ENCODE data around the gene GNB1L.

GNB1L gene

GRCh38 chr22:19875531-19876313 lies 21.0 kb upstream of the GNB1L start:
- FAIRE-seq, result no peak

- FAIRE-seq, result no peak
Observed at GRCh38 chr22:19875061-19875530, 20.4 kb upstream of the GNB1L start.

- no peak for FAIRE-seq
Observed at GRCh38 chr22:19874307-19875060, 19.8 kb upstream of the GNB1L start.

GRCh38 chr22:19873960-19874306 lies 19.3 kb upstream of the GNB1L start:
- no peak for FAIRE-seq

GRCh38 chr22:19873138-19873959 lies 18.7 kb upstream of the GNB1L start:
- FAIRE-seq, result no peak

GRCh38 chr22:19872779-19873137 lies 18.1 kb upstream of the GNB1L start:
- FAIRE-seq, result no peak

GRCh38 chr22:19871845-19872778 lies 17.4 kb upstream of the GNB1L start:
- FAIRE-seq, result no peak

GRCh38 chr22:19871023-19871844 lies 16.6 kb upstream of the GNB1L start:
- FAIRE-seq, result no peak

GRCh38 chr22:19870153-19871022 lies 15.7 kb upstream of the GNB1L start:
- FAIRE-seq, result no peak

GRCh38 chr22:19869497-19870152 lies 15.0 kb upstream of the GNB1L start:
- no peak for FAIRE-seq

- no peak for FAIRE-seq
Observed at GRCh38 chr22:19868773-19869471, 14.2 kb upstream of the GNB1L start.

- no peak for FAIRE-seq
Observed at GRCh38 chr22:19868333-19868732, 13.7 kb upstream of the GNB1L start.

GRCh38 chr22:19867617-19868016 lies 12.9 kb upstream of the GNB1L start:
- no peak for FAIRE-seq

GRCh38 chr22:19866665-19867009 lies 12.0 kb upstream of the GNB1L start:
- peak; percentile 9 for FAIRE-seq

- FAIRE-seq, result no peak
Observed at GRCh38 chr22:19865141-19865829, 10.6 kb upstream of the GNB1L start.

- no peak for FAIRE-seq
Observed at GRCh38 chr22:19864538-19865106, 9.9 kb upstream of the GNB1L start.

- FAIRE-seq, result no peak
Observed at GRCh38 chr22:19863571-19863970, 8.9 kb upstream of the GNB1L start.

GRCh38 chr22:19862619-19863246 lies 8.1 kb upstream of the GNB1L start:
- no peak for FAIRE-seq
